Liver (tissue), 9 donors: Measurements from ENCODE around the gene BCAR3. TPM values are rescaled to one million over a fixed set of nuclear protein-coding genes. Genes with fewer than 3 reads are reported as not detected.

Experiments
- DNase-seq: peaks from one replicate; pipeline ENCODE4 v3.0.0-alpha.2; 2017; ENCODE audit warnings: low spot score
- H3K27ac ChIP-seq, 2 donors: one replicate each; pipeline ENCODE4 v1.7.0; 2013; ENCODE audit warnings: inconsistent platforms in 2 of 2, low read length in 2 of 2, control low read depth in 1 of 2, low read depth in 1 of 2, mild to moderate bottlenecking in 1 of 2
- H3K27me3 ChIP-seq, 4 donors: one replicate each; pipeline versions ENCODE4 v1.6.1 to v1.7.0; 2013; ENCODE audit warnings: low read length in 3 of 4, inconsistent platforms in 1 of 4, mild to moderate bottlenecking in 1 of 4, moderate library complexity in 1 of 4; ENCODE audit not compliant: control insufficient read depth in 4 of 4, insufficient read depth in 4 of 4
- H3K36me3 ChIP-seq, 4 donors: one replicate each; pipeline versions ENCODE4 v1.6.1 to v1.7.0; 2013; ENCODE audit warnings: low read length in 3 of 4, mild to moderate bottlenecking in 3 of 4, low read depth in 1 of 4, moderate library complexity in 1 of 4; ENCODE audit not compliant: control insufficient read depth in 4 of 4, insufficient read depth in 3 of 4
- H3K4me1 ChIP-seq, 4 donors: one replicate each; pipeline versions ENCODE4 v1.6.1 to v1.7.0; 2013; ENCODE audit warnings: low read length in 3 of 4, mild to moderate bottlenecking in 3 of 4, moderate library complexity in 1 of 4; ENCODE audit not compliant: control insufficient read depth in 4 of 4, insufficient read depth in 4 of 4
- H3K4me3 ChIP-seq, 3 donors: one replicate each; pipeline versions ENCODE4 v1.6.1 to v1.7.0; 2013; ENCODE audit warnings: low read length in 3 of 3, control low read depth in 1 of 3, low read depth in 1 of 3, mild to moderate bottlenecking in 1 of 3
- H3K9ac ChIP-seq, 2 donors: one replicate each; pipeline ENCODE4 v1.7.0; 2013; ENCODE audit warnings: low read length in 2 of 2, mild to moderate bottlenecking in 2 of 2, moderate library complexity in 2 of 2, control low read depth in 1 of 2, low read depth in 1 of 2
- H3K9me3 ChIP-seq, 4 donors: one replicate each; pipeline versions ENCODE4 v1.6.1 to v1.7.0; 2013; ENCODE audit warnings: low read length in 3 of 4; ENCODE audit not compliant: control insufficient read depth in 4 of 4
- EGR1 ChIP-seq, 2 donors: IDR thresholded peaks; 2 replicates each; pipeline ENCODE4 v1.6.1; 2016 to 2018; ENCODE audit warnings: antibody characterized with exemption in 2 of 2, low read depth in 2 of 2
- FOXA1 ChIP-seq: IDR thresholded peaks from 2 replicates; pipeline ENCODE4 v1.6.1; 2016; ENCODE audit warnings: antibody characterized with exemption
- FOXA2 ChIP-seq: IDR thresholded peaks from 2 replicates; pipeline ENCODE4 v1.6.1; 2016; ENCODE audit warnings: antibody characterized with exemption
- GABPA ChIP-seq, 2 donors: IDR thresholded peaks in 1 of 2; conservative IDR thresholded peaks in 1 of 2; 2 replicates each; pipeline ENCODE4 v1.6.1; 2016; ENCODE audit warnings: antibody characterized with exemption in 2 of 2, mild to moderate bottlenecking in 1 of 2, moderate library complexity in 1 of 2
- HNF4A ChIP-seq, 2 donors: conservative IDR thresholded peaks; 2 replicates each; pipeline ENCODE4 v1.6.1; 2016; ENCODE audit warnings: antibody characterized with exemption in 2 of 2, mild to moderate bottlenecking in 2 of 2
- HNF4G ChIP-seq: IDR thresholded peaks from 2 replicates; pipeline ENCODE4 v1.6.1; 2016; ENCODE audit warnings: antibody characterized with exemption
- JUND ChIP-seq, 2 donors: IDR thresholded peaks; 2 replicates each; pipeline ENCODE4 v1.6.1; 2016; ENCODE audit warnings: antibody characterized with exemption in 2 of 2
- MAX ChIP-seq: IDR thresholded peaks from 2 replicates; pipeline ENCODE4 v1.6.1; 2016; ENCODE audit warnings: antibody characterized with exemption
- NR2F2 ChIP-seq: IDR thresholded peaks from 2 replicates; pipeline ENCODE4 v1.6.1; 2016; ENCODE audit warnings: antibody characterized with exemption
- RAD21 ChIP-seq, 2 donors: IDR thresholded peaks; 2 replicates each; pipeline ENCODE4 v1.6.1; 2016; ENCODE audit warnings: antibody characterized with exemption in 2 of 2, mild to moderate bottlenecking in 2 of 2
- REST ChIP-seq: IDR thresholded peaks from 2 replicates; pipeline ENCODE4 v1.6.1; 2016; ENCODE audit warnings: antibody characterized with exemption, mild to moderate bottlenecking
- RXRA ChIP-seq, 2 donors: IDR thresholded peaks; 2 replicates each; pipeline ENCODE4 v1.6.1; 2017 to 2018; ENCODE audit warnings: antibody characterized with exemption in 2 of 2, mild to moderate bottlenecking in 1 of 2
- SP1 ChIP-seq: IDR thresholded peaks from 2 replicates; pipeline ENCODE4 v1.6.1; 2018; ENCODE audit warnings: antibody characterized with exemption, mild to moderate bottlenecking
- TAF1 ChIP-seq: conservative IDR thresholded peaks from 2 replicates; pipeline ENCODE4 v1.6.1; 2016; ENCODE audit warnings: antibody characterized with exemption, mild to moderate bottlenecking
- YY1 ChIP-seq: IDR thresholded peaks from 2 replicates; pipeline ENCODE4 v1.6.1; 2016; ENCODE audit warnings: antibody characterized with exemption, mild to moderate bottlenecking
- WGBS: extraction: QIAGEN DNeasy Blood & Tissue Kit; methylation state at CpG from one replicate; pipeline ENCODE4 v1.1.7; 2013; 5-methylcytosine and 5-hydroxymethylcytosine counted together
- polyA plus RNA-seq, 2 donors: library from polyadenylated mRNA; stranded (reverse) in 1 of 2; unstranded in 1 of 2; fragments of 200-250 nt in 1 of 2; fragments of >200 nt in 1 of 2; fragmentation: Nextera tagmentation in 1 of 2; extraction: Ambion mirVana in 1 of 2; gene quantifications; one replicate each; pipeline versions ENCODE4 v1.2.1 to v1.2.3, GENCODE V29; 2013 to 2015
- total RNA-seq, 2 donors: library from RNA; depleted of rRNA; stranded (reverse); fragments of >200 nt; gene quantifications; one replicate each; pipeline ENCODE4 v1.2.3, GENCODE V29; 2014
- TF ChIP-seq, protein P1 (sequence below): fragments of 150-350 bp; IDR thresholded peaks from 2 replicates; pipeline ENCODE4 v1.5.1; 2017; ENCODE audit warnings: improper control_type of control experiment, low read depth, low read length; ENCODE audit not compliant: missing input control
- TF ChIP-seq, protein P2 (sequence below): IDR thresholded peaks from 2 replicates; pipeline ENCODE4 v1.6.1; 2016; ENCODE audit warnings: antibody characterized with exemption
- TF ChIP-seq, protein P3 (sequence below): IDR thresholded peaks from 2 replicates; pipeline ENCODE4 v1.6.1; 2016; ENCODE audit warnings: antibody characterized with exemption
- donor health status: healthy.
- donor health status: healthy.
- donor health status: healthy.
- donor health status: healthy.
- donor health status: healthy.

Gene BCAR3
- total and polyA plus RNA-seq, 4 donors: 2.8 to 10.3 (median 7.7) TPM

DNA sequence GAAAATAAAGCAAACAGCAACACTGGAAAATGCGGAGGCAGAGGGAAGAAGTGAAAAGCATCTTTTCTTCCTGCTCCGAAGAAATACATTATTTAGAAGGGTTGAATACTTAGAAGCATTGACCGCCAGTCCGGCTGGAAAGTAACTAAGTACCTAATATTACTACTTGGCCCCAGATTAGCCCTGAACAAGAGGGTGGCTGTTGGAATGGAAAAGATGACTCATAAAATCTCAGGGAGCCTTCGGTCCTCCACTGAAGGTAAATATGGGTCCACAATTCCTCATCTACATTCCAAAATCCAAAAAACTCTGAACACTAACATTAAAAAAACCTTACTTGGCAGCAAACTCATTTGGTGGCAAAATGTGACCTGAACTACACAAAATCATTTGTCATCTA is 40.1 kb downstream of the BCAR3 start:
- no peak overlapping the region for H3K27ac ChIP-seq
- no peaks in the 10 kb centered on the region for H3K4me1 ChIP-seq
- DNase-seq: no peak
- WGBS: 95% methylated on average over 5 of the region's 5 CpGs
- no peaks in the 10 kb centered on the region for H3K9me3 ChIP-seq
- TF ChIP-seq RAD21 (IDR thresholded peaks at IDR 0.05): no peak
- TF ChIP-seq NR2F2: no peak
- no peak for TF ChIP-seq REST
- no peak for TF ChIP-seq RXRA (IDR thresholded peaks at IDR 0.05)
- no peak for TF ChIP-seq FOXA2
- no peak for TF ChIP-seq HNF4A (conservative IDR thresholded peaks at IDR 0.05)
- no peak for TF ChIP-seq FOXA1
- TF ChIP-seq MAX: no peak
- no peak for TF ChIP-seq SP1
- no peak for TF ChIP-seq TAF1
- no peak for TF ChIP-seq HNF4G
- TF ChIP-seq, protein P1, sequence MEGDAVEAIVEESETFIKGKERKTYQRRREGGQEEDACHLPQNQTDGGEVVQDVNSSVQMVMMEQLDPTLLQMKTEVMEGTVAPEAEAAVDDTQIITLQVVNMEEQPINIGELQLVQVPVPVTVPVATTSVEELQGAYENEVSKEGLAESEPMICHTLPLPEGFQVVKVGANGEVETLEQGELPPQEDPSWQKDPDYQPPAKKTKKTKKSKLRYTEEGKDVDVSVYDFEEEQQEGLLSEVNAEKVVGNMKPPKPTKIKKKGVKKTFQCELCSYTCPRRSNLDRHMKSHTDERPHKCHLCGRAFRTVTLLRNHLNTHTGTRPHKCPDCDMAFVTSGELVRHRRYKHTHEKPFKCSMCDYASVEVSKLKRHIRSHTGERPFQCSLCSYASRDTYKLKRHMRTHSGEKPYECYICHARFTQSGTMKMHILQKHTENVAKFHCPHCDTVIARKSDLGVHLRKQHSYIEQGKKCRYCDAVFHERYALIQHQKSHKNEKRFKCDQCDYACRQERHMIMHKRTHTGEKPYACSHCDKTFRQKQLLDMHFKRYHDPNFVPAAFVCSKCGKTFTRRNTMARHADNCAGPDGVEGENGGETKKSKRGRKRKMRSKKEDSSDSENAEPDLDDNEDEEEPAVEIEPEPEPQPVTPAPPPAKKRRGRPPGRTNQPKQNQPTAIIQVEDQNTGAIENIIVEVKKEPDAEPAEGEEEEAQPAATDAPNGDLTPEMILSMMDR: no peak
- TF ChIP-seq, protein P2, sequence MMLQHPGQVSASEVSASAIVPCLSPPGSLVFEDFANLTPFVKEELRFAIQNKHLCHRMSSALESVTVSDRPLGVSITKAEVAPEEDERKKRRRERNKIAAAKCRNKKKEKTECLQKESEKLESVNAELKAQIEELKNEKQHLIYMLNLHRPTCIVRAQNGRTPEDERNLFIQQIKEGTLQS: no peak
- TF ChIP-seq JUND (IDR thresholded peaks at IDR 0.05): no peak
- no peak for TF ChIP-seq YY1
- TF ChIP-seq, protein P3, sequence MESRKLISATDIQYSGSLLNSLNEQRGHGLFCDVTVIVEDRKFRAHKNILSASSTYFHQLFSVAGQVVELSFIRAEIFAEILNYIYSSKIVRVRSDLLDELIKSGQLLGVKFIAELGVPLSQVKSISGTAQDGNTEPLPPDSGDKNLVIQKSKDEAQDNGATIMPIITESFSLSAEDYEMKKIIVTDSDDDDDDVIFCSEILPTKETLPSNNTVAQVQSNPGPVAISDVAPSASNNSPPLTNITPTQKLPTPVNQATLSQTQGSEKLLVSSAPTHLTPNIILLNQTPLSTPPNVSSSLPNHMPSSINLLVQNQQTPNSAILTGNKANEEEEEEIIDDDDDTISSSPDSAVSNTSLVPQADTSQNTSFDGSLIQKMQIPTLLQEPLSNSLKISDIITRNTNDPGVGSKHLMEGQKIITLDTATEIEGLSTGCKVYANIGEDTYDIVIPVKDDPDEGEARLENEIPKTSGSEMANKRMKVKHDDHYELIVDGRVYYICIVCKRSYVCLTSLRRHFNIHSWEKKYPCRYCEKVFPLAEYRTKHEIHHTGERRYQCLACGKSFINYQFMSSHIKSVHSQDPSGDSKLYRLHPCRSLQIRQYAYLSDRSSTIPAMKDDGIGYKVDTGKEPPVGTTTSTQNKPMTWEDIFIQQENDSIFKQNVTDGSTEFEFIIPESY: no peak
- TF ChIP-seq EGR1 (IDR thresholded peaks at IDR 0.05; ENCODE audit: low read depth in 2 of 2): no peak
- TF ChIP-seq GABPA (IDR thresholded peaks at IDR 0.05 in 1 of 2, conservative IDR thresholded peaks at IDR 0.05 in 1 of 2): no peak
- H3K4me3 ChIP-seq: no peak overlapping the region
- H3K9ac ChIP-seq: no peak overlapping the region
- H3K27me3 ChIP-seq: no peaks in the 10 kb centered on the region
- no peaks in the 10 kb centered on the region for H3K36me3 ChIP-seq
